Large intestine (tissue), 3 donors: Measurements from ENCODE around the gene CD34. TPM values are rescaled to one million over a fixed set of nuclear protein-coding genes. Genes with fewer than 3 reads are reported as not detected.
"Not testable (repeated sequence)": the region's sequence is repeated elsewhere in the genome, so short reads cannot be mapped to it uniquely, and the experiment has no call there.

Experiments
- DNase-seq, 2 donors: peaks; one replicate each; pipeline versions ENCODE4 v3.0.0 to v3.0.0-alpha.2; 2013
- H3K27ac ChIP-seq: one replicate; pipeline ENCODE4 v1.5.1; 2013; ENCODE audit warnings: low read length
- H3K27me3 ChIP-seq: 2 replicates; pipeline ENCODE4 v1.6.1; 2013; ENCODE audit warnings: low read length; ENCODE audit not compliant: control insufficient read depth, insufficient read depth
- H3K36me3 ChIP-seq: 2 replicates; pipeline ENCODE4 v1.6.1; 2013; ENCODE audit warnings: low read length; ENCODE audit not compliant: control insufficient read depth, insufficient read depth
- H3K4me1 ChIP-seq: one replicate; pipeline ENCODE4 v1.6.1; 2013; ENCODE audit warnings: low read length; ENCODE audit not compliant: control insufficient read depth, insufficient read depth
- H3K4me3 ChIP-seq: one replicate; pipeline ENCODE4 v1.5.1; 2013; ENCODE audit warnings: low read length
- H3K9me3 ChIP-seq: one replicate; pipeline ENCODE4 v1.6.1; 2013; ENCODE audit warnings: mild to moderate bottlenecking, low read depth, low read length, moderate library complexity; ENCODE audit not compliant: control insufficient read depth
- WGBS: methylation state at CpG from one replicate; pipeline ENCODE4 v1.1.5; 2013; ENCODE audit warnings: low lambda C conversion rate; ENCODE audit not compliant: insufficient coverage; 5-methylcytosine and 5-hydroxymethylcytosine counted together
- polyA plus RNA-seq: library from polyadenylated mRNA; unstranded; fragments of 120-200 nt; gene quantifications from one replicate; pipeline ENCODE4 v1.2.1, GENCODE V29; 2013

CD34 gene
- polyA plus RNA-seq, 1 donor = 33.1 TPM

DNA sequence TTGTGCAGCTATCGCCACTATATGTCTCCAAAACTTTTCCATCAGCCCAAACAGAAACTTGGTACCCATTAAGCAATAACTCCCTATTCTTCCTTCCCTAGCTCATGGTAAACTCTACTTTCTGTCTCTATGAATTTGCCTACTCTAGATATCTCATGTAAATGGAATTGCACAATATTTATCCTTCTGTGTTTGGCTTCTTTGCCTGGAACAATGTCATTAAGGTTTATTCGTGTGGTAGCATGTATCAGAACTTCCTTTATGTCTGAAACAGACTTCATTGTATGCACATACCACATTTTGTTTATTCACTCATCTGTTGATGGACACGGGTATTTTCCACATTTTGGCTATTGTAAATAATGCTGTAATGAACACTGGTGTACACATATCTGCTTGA lies 40.7 kb upstream of the CD34 start:
- H3K9me3 ChIP-seq = no peaks in the 10 kb centered on the region
- DNase-seq = no peak
- no peaks in the 10 kb centered on the region for H3K36me3 ChIP-seq
- H3K27me3 ChIP-seq = peaks cover 35% of the 10 kb centered on the region
- WGBS = no CpG with 5 or more reads among the region's 3 CpGs
- H3K27ac ChIP-seq = no peak overlapping the region
- H3K4me1 ChIP-seq = no peaks in the 10 kb centered on the region
- H3K4me3 ChIP-seq = no peak overlapping the region

DNA sequence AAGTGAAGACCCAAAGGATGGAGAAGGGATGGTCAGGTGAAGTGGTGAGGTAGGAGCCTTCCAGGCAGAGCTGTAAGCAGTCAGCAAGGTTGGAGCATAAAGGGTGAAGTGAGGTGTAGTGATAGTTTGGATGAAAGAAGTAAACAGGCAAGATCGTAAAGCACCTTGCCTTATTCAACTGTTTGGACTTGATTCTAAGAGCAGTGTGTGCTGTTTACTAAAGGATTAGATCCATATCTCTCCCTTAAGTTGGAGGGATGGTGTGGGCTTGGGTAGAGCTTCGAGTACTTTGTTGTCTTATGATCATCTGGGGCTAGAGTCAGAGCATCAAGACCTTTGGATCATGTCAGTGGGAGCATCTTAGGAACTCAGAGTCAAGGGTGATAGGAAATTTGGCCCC lies 39.8 kb upstream of the CD34 start:
- H3K27ac ChIP-seq = no peak overlapping the region
- no peaks in the 10 kb centered on the region for H3K9me3 ChIP-seq
- peaks cover 27% of the 10 kb centered on the region for H3K27me3 ChIP-seq
- WGBS = no CpG with 5 or more reads among the region's 2 CpGs
- DNase-seq = no peak
- no peaks in the 10 kb centered on the region for H3K4me1 ChIP-seq
- H3K36me3 ChIP-seq = no peaks in the 10 kb centered on the region
- no peak overlapping the region for H3K4me3 ChIP-seq

DNA sequence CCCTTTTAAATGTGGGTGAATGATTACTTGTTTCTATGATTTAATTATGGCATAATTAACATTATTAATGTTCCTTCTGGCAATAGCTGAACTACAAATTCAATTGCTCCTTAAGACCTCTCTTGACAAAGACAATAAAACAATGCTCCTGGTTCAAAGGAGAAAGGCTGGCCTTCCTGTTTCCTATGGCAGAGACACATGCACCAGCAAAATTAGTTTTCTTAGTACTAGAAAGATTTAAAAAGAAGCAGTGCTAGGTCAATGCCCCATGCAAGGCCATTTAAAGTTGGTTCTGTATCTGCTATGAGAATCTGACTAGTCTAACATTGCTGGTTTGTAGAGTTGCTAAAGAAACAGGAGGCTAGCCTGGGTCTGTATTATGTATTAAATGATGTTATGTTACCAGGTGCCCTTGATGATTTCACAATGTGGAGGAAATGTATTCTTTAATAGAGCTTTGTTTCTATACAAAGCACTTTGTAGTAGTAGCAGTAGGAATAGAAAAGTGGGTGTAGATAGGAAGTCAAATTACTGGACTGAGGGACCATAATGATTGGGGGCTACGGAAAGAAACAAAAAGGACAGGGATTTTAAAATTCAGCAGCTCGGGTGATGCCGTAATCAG lies 38.8 kb upstream of the CD34 start:
- Histone ChIP-seq H3K27me3 (peaks cover 21% of the 10 kb centered on the region), H3K36me3 (no peaks in the 10 kb centered on the region), H3K4me1 (no peaks in the 10 kb centered on the region), H3K9me3 (no peaks in the 10 kb centered on the region), H3K27ac (no peak overlapping the region), H3K4me3 (no peak overlapping the region)
- no CpG with 5 or more reads among the region's 3 CpGs for WGBS
- DNase-seq = no peak

DNA sequence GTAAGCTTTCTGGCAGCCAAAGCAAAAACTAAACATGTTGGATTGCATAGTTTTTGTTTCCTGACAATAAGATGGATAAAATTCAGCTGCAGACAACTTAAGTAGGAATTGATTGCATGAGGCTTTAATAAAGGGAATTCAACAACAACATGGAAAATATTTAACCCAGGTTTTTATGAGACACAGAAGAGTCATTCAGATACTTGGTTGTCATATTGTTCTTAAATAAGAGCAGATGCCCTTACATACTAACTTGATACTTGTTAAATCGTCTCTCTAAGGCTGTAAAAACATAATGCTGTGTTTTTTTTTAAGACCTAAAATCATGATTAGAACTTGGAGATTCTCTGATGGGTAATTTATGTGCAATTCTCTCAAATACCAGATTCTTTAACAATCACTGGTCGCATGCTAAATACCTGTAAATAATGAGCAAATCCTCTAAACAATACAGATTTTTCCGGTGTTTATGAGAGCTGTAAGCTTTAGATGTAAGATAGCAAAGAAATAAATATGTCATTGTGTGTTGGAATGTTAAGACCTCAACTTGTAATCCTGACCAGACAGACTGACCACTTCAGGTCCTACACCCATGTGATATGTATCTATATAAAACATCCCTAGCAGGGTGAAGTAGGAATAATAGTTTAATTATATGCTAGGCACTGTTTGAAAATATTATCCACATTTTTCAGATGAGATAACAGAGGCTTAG lies 37.8 kb upstream of the CD34 start:
- Histone ChIP-seq H3K27me3 (peaks cover 18% of the 10 kb centered on the region), H3K27ac (no peak overlapping the region), H3K36me3 (no peaks in the 10 kb centered on the region), H3K4me1 (no peaks in the 10 kb centered on the region), H3K4me3 (no peak overlapping the region), H3K9me3 (no peaks in the 10 kb centered on the region)
- DNase-seq = no peak
- WGBS = 17% methylated on average over 2 of the region's 3 CpGs

DNA sequence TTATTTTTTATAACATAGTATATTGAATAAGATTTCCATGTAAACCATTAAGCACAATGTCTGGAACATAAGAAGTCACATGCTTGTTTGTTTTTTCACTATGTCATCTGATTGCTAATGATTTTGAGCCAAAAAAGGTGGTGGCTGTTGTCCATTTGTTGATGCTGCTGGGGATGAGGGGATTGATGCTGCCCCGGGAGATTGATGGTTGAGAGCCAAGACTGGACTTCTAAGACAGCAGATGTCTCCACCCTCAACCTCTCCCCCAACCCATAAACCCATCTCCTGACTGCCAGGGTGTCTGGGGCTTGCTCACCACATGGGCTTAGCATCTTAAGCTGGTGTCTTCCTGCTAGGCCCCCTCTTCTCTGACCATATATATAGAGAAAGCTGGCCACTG lies 35.8 kb upstream of the CD34 start:
- Histone ChIP-seq H3K4me3 (no peak overlapping the region), H3K4me1 (no peaks in the 10 kb centered on the region), H3K36me3 (no peaks in the 10 kb centered on the region), H3K27me3 (peaks cover 12% of the 10 kb centered on the region), H3K9me3 (no peaks in the 10 kb centered on the region), H3K27ac (no peak overlapping the region)
- no CpG with 5 or more reads among the region's 1 CpG for WGBS
- no peak for DNase-seq

DNA sequence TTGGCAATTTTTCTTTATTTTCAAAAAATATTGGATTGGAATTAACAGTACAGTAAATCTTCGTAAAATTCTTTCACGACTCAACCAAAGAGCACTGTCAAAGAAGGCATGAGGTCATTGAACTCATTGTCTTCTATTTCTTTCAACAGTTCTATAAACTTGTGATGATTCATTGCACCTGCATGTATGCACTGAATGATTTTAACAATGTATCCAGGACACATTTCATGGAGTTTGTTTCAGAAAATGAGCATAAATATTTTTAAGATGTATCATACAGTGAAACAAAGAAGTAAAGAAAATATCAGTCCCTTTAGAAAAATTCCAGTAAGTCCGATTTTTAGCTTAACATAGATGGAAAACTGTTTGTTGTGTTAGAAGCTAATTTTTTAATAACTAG lies 33.6 kb upstream of the CD34 start:
- Histone ChIP-seq H3K4me1 (no peaks in the 10 kb centered on the region), H3K27me3 (peaks cover 2% of the 10 kb centered on the region), H3K27ac (no peak overlapping the region), H3K36me3 (no peaks in the 10 kb centered on the region), H3K4me3 (no peak overlapping the region), H3K9me3 (no peaks in the 10 kb centered on the region)
- WGBS = 85% methylated on average over 2 of the region's 3 CpGs
- DNase-seq = no peak

DNA sequence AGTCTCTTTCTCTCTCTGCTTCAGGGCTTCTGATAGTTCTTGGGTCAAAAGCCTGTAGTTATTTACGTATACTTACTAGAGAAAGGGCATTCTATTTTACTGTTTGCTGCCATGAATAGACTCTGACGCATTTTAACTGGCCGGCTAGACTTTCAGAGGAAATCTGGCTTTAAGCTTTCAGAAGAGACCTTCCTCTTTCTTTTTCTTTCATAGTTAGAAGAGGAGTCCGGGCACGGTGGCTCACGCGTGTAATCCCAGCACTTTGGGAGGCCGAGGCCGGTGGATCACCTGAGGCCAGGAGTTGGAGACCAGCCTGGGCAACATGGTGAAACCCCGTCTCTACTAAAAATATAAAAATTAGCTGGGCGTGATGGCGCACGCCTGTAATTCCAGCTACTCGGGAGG lies 31.4 kb upstream of the CD34 start:
- DNase-seq, H3K36me3 ChIP-seq, H3K9me3 ChIP-seq, H3K4me1 ChIP-seq, H3K27ac ChIP-seq, H3K27me3 ChIP-seq, H3K4me3 ChIP-seq: not testable (repeated sequence)
- WGBS = no CpG with 5 or more reads among the region's 14 CpGs

DNA sequence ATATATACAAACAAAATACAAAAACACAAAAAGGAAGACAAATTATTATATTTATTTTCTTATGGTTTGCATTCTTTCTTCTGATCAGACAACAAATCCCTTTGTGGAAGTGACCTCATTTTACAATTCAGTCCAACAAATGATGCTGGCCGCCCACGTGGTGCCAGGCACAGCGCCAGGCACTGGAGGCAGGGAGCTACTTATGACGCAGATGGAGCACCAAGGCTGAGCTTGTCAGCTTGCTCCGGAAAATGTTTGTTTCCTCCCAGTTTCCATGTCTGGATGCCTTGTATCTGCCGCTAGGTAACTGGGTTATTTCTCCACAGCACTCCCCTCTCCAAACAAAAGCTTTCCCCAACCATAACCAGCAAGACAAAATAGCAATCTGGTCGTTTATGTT lies 30.7 kb upstream of the CD34 start:
- no peaks in the 10 kb centered on the region for H3K36me3 ChIP-seq
- no peak overlapping the region for H3K27ac ChIP-seq
- no peaks in the 10 kb centered on the region for H3K4me1 ChIP-seq
- no peak overlapping the region for H3K4me3 ChIP-seq
- H3K27me3 ChIP-seq = peaks cover 2% of the 10 kb centered on the region
- peak; percentile 27 to 40 for DNase-seq
- no peaks in the 10 kb centered on the region for H3K9me3 ChIP-seq
- 0% methylated on average over 1 of the region's 7 CpGs for WGBS

DNA sequence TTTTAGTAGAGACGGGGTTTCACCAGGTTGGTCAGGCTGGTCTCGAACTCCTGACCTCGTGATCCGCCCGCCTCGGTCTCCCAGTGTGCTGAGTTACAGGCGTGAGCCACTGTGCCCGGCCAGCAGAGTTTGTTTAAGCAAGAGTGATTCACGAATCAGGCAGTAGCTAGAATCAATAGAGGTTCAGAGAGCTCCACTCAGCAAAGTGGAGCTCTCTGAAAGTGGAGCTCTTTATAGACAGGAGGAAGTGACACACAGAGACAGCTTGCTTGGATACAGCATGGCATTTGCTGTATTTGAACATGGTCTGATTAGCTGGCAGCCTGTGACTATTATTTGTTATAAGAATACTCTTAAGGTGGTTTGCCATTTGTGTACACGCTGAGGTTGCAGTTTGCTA lies 27.1 kb upstream of the CD34 start:
- peaks cover 2% of the 10 kb centered on the region for H3K27me3 ChIP-seq
- no CpG with 5 or more reads among the region's 10 CpGs for WGBS
- no peaks in the 10 kb centered on the region for H3K9me3 ChIP-seq
- H3K4me1 ChIP-seq = no peaks in the 10 kb centered on the region
- H3K4me3 ChIP-seq = no peak overlapping the region
- H3K27ac ChIP-seq = no peak overlapping the region
- no peak for DNase-seq
- H3K36me3 ChIP-seq = no peaks in the 10 kb centered on the region

DNA sequence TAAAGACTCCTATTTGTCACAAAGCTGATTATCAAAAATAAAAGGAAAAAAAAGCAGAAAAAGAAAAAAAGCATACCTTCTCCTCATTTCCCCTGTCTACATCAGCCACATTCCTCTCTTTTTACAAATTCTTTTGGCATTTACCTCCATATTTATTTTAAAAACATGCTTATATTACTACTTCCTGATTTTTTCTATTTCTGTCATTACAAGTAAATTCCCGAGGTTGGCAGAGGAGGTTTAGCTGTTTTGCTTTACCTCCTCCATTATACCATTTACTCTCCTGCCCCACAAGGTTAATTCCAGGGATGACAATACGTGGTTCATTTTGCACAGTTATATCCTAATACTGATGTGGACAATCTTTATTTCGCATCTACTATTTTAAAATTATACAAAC lies 26.3 kb upstream of the CD34 start:
- Histone ChIP-seq H3K4me1 (no peaks in the 10 kb centered on the region), H3K36me3 (no peaks in the 10 kb centered on the region), H3K4me3 (no peak overlapping the region), H3K9me3 (no peaks in the 10 kb centered on the region), H3K27ac (no peak overlapping the region), H3K27me3 (peaks cover 2% of the 10 kb centered on the region)
- DNase-seq = no peak
- 96% methylated on average over 3 of the region's 3 CpGs for WGBS

DNA sequence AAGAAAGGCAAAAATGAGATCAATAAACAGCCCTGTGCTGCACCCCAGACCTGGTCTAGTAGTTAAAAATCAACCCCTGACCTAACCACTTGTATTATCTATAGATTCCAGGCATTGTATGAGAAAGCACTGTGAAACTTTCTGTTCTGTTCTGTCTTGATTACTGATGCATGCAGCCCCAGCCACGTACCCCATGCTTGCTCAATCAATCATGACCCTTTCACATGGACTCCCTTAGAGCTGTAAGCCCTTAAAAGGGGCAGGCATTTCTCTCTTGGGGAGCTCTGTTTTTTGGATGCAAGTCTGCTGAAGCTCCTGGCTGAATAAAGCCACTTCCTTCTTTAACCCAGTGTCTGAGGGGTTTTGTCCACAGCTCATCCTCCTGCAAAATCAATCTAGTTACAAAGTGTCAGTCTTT lies 24.2 kb upstream of the CD34 start:
- WGBS = no CpG with 5 or more reads among the region's 1 CpG

More for the DNA sequence above, 24.2 kb upstream of the CD34 start:
- no peaks in the 10 kb centered on the region for H3K9me3 ChIP-seq
- H3K36me3 ChIP-seq = no peaks in the 10 kb centered on the region
- H3K27ac ChIP-seq = no peak overlapping the region
- no peaks in the 10 kb centered on the region for H3K4me1 ChIP-seq
- H3K27me3 ChIP-seq = no peaks in the 10 kb centered on the region
- no peak overlapping the region for H3K4me3 ChIP-seq
- no peak for DNase-seq
